HG02885 (cell line): ENCODE data around the gene TSPAN17.

Experiments used
- ATAC-seq: cut with Tn5 transposase; IDR thresholded peaks from one replicate; pipeline ENCODE4 v1.9.1; 2021; ENCODE audit warnings: mild to moderate bottlenecking; ENCODE audit not compliant: unreplicated experiment, poor library complexity

The TSPAN17 gene

DNA sequence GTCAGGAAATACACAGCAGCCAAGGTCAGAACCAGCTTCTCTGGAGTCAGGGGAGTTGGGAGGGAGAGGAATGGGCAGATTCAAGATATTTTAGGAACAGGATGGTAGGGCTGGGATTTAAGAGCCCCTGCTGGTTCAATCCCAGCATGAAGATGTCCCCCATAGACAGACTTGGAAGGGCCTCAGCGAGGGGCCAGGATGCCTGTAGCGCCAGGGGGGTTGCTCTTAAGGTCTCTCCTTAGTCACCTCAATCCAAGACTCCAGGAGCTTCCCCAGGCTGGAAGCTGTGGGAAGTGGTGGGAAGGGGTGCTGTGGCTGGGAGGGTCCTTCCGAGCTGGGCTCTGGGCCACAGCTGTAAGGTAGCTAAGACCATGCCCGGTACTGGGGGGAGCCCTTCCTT, 8.1 kb upstream of the TSPAN17 start:
- no peak for ATAC-seq

DNA sequence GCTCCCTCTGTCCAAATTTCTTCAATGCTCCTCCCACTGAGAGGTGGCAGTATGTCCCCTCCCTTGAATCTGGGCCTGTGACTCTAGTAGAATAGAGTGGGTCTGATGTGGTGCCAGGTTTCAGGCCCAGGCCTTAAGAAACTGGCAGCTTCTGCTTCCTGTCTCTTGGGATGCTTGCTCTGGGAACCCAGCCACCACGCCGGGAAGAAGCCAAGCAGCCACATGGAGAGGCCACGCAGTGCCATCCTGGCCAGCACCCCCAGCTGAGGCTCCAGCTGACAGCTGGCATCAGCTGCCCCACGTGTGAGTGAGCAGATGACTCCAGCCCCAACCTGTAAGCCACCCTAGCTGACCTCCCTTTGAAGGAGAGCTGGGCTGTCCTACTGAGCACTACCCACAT, 7.3 kb upstream of the TSPAN17 start:
- no peak for ATAC-seq

DNA sequence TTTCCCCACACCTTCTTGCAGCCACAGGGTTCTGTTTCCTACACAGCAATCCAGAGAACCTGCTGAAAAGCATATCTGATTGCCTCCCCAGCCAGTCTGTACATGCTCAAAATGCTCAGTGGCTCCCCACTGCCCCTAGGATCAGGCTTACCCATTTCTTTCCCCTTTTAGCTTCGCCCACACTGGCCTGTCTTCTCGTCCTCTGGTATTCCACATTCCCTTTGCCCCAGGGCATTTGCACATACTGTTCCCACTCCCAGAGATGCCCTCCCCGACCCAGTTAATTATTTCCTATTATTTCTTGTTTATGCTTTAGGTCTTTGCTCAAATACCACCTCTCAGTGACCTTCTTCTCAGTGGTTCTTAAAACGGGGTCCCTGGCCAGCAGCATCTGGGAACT, 6.7 kb upstream of the TSPAN17 start:
- ATAC-seq = no peak

DNA sequence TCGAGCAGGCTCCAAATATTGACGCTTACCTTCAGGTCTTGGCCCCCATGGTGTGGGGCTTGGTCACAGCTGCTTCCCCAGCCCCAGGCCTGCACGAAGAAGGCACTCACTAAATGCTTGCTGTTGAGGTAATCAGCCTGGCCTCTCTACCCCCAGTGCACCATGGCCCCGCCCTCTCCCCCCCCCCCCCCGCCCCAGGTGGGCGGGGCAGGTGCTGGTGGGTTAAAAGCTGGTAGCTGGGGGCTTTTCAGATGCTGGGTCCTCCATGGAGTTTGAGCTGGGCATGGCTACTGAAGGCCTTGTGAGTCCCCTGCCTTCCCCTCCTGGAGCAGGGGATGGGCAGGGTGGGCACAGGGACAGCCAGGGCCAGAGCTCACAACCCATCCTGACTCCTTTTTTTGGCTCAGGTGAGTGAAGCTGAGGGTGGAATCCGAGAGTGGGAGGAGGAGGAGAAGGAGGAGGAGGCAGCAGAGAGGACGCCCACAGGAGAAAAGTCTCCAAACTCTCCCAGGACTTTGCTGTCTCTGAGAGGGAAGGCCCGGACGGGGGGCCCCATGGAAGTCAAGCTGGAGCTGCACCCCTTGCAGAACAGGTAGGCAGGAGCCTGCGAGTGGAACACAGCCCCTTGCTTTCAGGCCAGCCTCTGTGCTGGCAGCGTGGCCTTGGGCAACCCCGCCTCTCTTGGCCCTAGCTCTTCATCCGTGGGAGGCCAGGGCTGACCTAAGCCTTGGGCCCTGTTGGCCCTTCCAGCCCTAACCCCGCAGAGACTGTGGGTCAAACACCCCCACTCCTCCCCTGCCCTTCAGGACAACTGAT, 4.4 kb upstream of the TSPAN17 start:
- ATAC-seq = no peak

DNA sequence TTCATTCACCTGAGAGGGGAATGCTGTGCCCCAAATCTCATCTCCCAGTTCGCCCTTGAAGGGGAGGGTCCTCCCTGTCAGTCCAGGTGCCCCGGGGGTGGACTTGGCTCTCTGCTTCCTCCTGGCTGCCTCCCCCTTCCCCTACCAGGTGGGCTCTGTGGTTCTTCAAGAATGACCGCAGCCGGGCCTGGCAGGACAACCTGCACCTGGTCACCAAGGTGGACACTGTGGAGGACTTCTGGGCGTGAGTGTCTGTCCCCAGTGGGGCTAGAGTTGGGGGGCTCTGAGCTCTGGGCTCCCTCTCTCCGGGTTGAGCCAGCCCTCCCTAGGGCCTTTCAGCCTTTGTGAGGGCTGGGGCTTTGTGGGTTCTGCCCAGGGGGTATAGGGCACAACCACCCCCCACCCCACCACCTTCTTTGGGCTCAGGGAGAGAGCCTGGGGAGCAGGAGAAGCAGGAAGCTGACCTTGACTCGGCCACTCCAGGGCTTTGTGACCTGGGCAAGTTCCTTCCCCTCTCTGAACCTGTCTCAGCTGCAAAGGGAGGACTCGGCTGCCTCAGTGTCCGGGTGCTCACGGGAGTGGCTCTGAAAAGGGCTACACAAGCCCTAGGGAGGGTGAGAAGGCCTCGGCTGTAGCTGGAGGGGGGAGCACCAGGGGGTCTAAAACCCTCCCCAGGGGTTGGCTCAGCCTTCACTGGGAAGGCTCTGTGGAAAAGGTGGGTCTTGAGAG, 3.6 kb upstream of the TSPAN17 start:
- ATAC-seq = no peak

DNA sequence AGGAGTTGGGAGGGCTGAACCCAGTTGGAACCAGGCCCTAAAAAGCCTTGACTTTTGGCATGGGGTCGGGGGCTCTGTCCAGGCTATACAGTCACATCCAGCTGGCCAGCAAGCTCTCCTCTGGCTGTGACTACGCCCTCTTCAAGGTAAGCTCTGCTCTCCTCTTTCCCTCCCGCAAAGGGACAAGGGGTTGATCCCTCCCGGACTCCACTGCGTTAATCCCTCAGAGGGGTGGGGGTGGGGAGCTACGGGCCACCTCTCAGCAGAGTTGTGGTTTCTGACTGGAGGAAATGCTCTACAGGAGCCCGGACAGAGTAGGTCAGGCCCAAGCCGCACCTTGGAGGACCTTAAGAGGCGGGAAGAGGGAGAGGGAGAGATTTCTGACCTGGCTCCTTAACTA, 3.0 kb upstream of the TSPAN17 start:
- ATAC-seq = no peak

DNA sequence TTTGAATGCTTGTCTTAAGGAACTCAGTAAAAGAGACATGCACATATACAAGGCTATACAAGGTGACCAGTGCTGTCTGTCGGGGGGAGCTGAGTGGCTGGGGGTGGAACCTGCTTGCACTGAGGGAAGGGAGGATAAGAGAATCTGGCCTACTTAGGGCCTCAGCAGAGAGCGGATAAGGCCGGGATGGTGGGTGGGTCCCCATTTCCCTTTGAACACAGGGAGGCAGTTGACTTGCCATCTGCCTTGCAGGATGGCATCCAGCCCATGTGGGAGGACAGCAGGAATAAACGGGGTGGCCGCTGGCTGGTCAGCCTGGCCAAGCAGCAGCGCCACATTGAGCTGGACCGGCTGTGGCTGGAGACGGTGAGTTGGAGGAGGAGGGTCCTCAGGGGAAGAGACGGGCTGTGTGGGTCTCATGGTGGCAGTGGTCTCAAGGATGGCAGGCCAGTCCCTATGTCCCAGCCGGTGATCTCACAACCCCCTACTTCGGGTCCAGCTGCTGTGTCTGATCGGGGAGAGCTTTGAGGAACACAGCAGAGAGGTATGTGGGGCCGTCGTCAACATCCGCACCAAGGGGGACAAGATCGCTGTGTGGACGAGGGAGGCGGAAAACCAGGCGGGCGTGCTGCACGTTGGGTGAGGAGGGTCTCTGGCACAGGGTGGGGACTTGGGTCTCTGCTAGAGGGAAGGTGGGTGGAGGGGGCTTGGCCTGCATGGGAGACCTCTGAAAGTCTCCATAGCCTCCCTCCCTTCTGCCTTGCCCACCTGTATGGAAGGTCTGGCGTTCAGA, 2.2 kb upstream of the TSPAN17 start:
- no peak for ATAC-seq

DNA sequence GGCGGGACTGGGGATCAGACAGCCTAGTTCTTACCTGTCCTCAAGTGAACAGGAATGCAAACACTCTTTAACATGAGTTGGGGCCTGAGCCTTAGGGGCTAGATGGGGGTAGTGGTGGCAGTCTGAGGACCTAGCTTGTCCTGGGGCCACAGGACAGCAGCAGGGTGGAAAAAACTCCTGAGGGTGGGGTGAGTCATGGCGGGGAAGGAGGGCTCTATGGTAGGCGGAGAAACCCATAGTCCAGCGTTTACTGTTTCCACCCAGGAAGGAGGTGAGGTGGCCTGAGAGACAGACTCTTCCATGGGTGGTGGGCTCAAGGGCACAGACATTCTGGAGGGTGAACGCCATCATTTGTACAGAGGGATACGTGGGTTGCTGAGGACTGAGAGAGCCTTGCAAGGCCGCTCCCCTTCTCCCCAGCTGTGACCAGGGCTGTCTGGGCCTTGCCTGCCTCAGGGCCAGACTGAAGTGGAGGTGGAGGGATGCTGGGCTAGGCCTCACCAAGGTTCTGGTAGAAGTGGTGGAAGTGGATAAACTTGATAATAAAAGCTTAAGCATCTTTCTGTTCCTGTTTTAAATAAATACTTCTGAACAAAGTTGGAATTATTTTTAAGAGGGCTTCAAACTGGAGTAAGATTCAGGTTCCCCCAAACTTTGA, 1.1 kb upstream of the TSPAN17 start:
- no peak for ATAC-seq

DNA sequence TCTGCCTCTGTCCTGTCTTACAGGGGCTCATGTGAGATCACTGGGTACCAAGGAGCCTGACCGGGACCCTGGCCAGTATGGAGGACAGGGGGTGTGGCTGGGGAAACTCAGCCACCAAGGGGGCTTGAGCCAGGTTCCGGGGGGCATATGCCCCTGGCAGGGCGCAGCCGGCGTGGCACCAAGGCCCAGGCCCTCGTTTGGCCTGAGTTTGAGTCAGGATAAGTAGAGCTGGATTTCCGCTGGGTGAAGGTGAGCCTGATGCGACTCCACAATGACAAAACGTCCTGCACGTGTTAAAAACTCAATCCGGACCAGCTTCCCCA, 616 bp upstream of the TSPAN17 start:
- peak; percentile 13 for ATAC-seq

DNA sequence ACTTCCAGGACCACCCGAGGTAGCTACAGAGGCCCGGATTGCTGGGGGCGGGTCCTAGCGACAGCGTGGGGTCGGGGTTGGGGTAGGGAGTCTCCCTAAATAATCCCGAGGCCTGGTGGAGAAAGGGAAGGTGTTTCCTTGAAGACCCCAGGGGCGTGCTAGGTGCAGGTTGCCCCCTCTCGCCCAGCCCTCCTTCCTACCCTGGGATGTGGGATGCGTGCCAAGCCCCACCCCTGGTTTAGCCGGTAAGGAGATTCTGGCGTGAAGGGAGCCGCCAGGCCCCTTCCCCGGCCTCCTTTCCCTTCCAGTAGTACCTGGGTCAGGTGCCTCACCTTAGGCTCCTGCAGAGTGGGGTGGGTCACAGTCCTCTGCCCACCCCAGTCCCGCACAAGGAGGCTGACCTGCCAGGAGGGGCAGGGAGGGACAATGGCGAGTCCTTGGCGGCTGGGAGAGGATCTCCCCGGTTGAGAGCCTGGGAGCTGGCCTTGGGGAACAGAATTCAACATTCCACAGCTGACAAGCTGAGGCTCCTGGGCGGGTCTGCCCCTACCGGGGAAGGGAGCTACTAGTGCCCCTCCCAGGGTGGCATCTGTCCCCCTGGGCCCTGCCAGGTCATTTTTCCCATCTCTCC, 674 bp downstream of the TSPAN17 start:
- ATAC-seq = no peak

DNA sequence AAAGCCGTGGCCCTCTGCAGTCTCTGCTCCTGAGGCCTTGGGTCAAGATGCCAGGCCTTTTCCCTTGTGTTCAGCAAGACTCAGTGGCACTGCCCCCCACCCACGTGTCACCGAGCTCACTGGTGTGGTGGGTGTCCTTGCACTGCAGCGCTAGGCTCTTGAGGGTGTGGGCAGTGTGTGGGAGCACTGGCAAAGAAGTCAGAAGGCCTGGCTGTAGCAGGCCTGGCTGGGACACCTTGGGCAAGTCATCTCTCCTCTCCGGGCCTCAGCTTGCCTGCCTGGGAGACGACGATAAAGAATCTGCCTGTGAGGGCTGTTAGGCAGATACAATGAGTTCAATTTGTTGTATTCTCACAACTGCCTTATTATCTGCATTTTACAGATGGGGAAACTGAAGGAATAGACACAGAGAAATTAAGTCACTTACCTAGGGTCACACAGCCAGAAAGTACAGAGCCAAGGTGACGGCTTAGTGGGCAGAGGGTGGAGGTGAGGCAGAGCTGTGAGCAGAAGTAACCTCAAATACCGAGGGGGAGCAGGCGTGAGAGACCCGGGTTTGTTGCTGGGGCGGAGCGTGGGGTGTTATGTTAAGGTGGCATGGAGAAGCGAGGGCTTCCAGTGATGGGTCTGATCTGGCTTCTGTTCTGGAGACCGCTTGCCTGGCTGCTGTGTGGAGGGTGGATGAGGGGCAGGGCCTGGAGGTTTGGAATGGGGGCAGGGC, 1.4 kb downstream of the TSPAN17 start:
- ATAC-seq = no peak

DNA sequence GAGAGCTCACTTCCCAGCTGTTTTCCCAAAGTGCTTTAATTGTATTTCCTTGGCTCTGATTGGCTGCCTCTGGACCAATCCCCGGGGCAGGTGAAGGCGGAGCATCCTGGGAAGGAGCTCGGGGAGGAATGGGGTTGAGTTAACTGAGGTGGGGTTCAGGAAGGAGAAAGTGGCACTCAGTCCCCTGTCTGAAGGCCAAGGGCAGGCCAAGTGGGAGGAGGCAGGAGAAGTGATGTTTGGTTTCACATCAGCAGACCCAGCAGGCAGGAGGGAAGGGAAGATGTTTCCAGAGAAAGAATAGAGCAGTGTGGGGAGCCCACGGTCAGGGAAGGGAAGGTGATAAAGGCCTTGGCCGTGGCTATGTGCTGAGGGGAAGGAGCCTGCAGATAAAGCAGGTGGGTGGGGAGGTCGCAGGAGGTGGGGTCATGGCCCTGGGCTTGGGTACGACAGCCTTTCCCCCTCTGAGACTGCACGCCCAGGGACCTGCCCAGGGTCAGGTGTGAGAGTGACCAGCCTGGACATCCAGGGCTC, 3.1 kb downstream of the TSPAN17 start:
- no peak for ATAC-seq

DNA sequence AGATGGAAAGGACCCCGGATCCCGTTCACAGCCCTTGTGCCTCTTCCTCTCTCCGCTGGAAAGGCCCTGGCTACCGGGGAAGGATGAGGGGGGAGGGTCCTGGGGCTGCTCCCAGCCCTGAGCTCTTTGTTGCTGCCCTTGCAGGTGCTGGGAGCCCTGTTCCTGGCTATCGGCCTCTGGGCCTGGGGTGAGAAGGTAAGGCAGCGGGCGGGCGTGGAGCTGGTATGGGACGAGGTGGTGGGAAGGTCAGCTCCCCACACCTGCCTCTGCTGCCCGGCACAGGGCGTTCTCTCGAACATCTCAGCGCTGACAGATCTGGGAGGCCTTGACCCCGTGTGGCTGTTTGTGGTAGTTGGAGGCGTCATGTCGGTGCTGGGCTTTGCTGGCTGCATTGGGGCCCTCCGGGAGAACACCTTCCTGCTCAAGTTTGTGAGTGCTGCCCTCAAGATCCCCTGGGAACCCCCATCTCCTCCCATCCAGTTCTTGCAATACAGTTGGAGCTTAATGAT, 4.2 kb downstream of the TSPAN17 start:
- ATAC-seq = no peak

DNA sequence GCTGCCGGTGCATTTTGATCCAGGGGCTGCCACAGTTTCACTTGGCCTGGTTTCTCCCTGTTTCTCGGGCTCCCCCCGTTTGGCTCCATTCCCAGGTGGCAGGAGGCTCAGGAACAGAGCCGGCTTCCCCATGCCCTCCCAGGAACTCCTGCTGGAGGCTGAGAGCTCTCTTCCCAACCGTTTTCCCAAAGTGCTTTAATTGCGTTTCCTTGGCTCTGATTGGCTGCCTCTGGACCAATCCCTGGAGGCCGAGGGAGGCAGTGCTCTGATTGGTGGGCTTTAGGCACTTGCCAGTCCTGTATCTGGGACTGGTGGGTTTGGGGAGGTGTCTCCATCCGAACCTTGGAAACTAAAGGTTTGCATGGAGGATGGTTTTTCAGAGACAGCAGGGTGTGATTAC, 4.9 kb downstream of the TSPAN17 start:
- no peak for ATAC-seq

DNA sequence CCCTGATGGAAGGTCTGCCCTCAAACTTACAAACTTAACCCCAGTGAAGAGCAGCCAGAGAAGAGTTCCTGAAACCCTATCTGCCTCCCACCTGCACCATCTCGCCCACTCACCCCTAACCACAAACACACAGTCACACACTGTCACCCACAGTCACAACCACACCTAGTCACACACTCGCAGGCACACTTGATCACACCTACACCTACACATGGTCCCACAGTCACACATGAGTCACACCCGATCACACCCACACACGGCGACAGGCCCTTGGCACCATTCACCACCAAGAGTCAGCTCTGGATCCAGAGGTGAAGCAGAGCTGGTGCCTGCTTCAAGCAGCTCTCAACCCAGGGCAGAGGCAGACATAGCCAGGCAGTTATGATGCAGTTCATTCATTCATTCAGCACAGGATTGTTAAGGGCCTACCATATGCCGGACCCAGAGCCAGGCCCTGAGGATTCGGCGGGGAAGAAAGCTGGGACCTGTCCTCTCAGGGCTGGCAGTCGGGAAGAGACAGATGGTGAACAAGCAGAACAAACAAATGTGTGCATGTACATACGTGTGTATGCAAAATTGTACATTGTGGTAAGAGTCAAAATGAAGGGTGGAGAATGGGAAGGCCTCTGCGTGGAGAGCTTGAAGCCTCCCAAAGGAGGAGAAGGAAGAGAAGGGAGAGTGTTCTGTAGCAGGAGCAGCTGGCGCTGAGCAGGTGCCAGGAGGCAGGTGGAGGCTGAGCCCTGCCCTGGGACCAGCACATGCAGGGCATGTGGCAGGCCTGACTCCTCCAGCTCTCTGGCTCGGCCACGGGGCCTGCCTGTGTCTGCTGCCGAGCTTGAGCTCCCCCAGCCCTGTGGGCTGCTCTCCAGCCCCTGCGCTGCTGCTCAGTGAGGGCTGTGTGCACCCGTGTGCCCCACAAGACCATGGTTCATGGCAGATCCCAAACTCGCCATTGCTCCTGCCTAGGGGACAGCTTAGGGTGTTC, 6.4 kb downstream of the TSPAN17 start:
- ATAC-seq = peak; percentile 52

DNA sequence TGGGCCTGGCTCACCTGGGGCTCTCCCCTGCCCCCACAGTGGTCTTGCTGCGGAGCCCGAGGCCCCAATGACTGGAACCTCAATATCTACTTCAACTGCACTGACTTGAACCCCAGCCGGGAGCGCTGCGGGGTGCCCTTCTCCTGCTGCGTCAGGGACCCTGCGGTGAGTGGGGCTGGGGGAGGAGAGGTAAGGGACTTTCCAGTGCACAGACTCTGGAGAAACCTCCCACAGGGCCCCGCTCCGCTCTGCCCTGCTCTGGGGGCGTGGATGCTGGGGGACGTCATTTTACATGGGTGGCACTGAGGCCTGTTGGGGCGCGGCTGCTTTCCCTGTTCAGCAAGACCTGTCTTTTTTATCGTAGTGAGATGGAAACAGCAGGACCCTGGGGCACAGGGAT, 7.6 kb downstream of the TSPAN17 start:
- no peak for ATAC-seq

DNA sequence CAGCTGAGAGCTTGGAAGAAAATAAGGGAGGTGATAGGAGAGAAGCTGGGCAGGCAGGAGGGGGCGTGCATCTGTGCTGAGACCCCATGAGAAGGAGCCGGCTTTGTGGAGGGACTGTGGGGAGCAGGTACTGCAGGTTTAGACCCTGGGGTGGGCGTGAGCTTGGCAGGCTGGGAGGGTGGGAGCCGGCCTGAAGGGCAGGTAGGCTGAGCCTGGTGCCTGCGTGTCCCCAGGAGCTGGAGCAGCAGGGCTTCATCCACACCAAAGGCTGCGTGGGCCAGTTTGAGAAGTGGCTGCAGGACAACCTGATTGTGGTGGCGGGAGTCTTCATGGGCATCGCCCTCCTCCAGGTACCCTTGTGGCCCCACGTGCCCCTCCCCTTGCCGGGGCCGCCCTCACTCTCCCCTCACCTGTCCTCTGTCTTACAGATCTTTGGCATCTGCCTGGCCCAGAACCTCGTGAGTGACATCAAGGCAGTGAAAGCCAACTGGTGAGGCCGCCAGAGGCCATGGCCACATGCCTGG, 9.2 kb downstream of the TSPAN17 start:
- no peak for ATAC-seq
